Measurements from ENCODE around the gene NCOA6.
A peak's percentile ranks its signal among the peaks of the same experiment; 100 is the strongest.
"Not testable (repeated sequence)": the region's sequence is repeated elsewhere in the genome, so short reads cannot be mapped to it uniquely, and the experiment has no call there.

NCOA6 gene

GRCh38 chr20:34713944-34714515 lies 111.4 kb downstream of the NCOA6 start:
- not testable (repeated sequence) for H3K27ac Mint-ChIP-seq; H3K4me1 Mint-ChIP-seq (ENCODE audit: low read depth); H3K27me3 Mint-ChIP-seq (ENCODE audit: low read depth); H3K9me3 Mint-ChIP-seq; H3K4me3 Mint-ChIP-seq; DNase-seq (ENCODE audit: low spot score)
- H3K36me3 Mint-ChIP-seq (ENCODE audit: low read depth) = peaks cover 21% of the 10 kb centered on the region

GRCh38 chr20:34713194-34713943 lies 112.1 kb downstream of the NCOA6 start:
- H3K4me3 Mint-ChIP-seq = no peak overlapping the region
- H3K9me3 Mint-ChIP-seq = no peaks in the 10 kb centered on the region
- peaks cover 21% of the 10 kb centered on the region for H3K36me3 Mint-ChIP-seq (ENCODE audit: low read depth)
- peaks cover 7% of the 10 kb centered on the region for H3K27me3 Mint-ChIP-seq (ENCODE audit: low read depth)
- no peak for DNase-seq (ENCODE audit: low spot score)
- H3K4me1 Mint-ChIP-seq (ENCODE audit: low read depth) = peaks cover 13% of the 10 kb centered on the region
- H3K27ac Mint-ChIP-seq = no peak overlapping the region

- Mint-ChIP-seq H3K4me3 (no peak overlapping the region), H3K4me1 (ENCODE audit: low read depth) (peaks cover 15% of the 10 kb centered on the region), H3K27me3 (ENCODE audit: low read depth) (peaks cover 7% of the 10 kb centered on the region), H3K27ac (no peak overlapping the region), H3K36me3 (ENCODE audit: low read depth) (peaks cover 18% of the 10 kb centered on the region), H3K9me3 (no peaks in the 10 kb centered on the region)
- no peak for DNase-seq (ENCODE audit: low spot score)
Observed at GRCh38 chr20:34712525-34713192, 112.8 kb downstream of the NCOA6 start.

GRCh38 chr20:34711813-34712430 lies 113.5 kb downstream of the NCOA6 start:
- Mint-ChIP-seq H3K27ac (no peak overlapping the region), H3K4me1 (ENCODE audit: low read depth) (peaks cover 15% of the 10 kb centered on the region), H3K36me3 (ENCODE audit: low read depth) (peaks cover 15% of the 10 kb centered on the region), H3K4me3 (no peak overlapping the region), H3K27me3 (ENCODE audit: low read depth) (peaks cover 7% of the 10 kb centered on the region), H3K9me3 (no peaks in the 10 kb centered on the region)
- DNase-seq (ENCODE audit: low spot score) = no peak

- Mint-ChIP-seq H3K9me3 (no peaks in the 10 kb centered on the region), H3K27ac (peak overlapping the region; percentile 75), H3K4me1 (ENCODE audit: low read depth) (peaks cover 21% of the 10 kb centered on the region), H3K4me3 (peak overlapping the region; percentile 85), H3K27me3 (ENCODE audit: low read depth) (peaks cover 7% of the 10 kb centered on the region), H3K36me3 (ENCODE audit: low read depth) (peaks cover 15% of the 10 kb centered on the region)
- DNase-seq (ENCODE audit: low spot score) = no peak
Observed at GRCh38 chr20:34710861-34711574, 114.4 kb downstream of the NCOA6 start.

- Mint-ChIP-seq H3K27me3 (ENCODE audit: low read depth) (peaks cover 7% of the 10 kb centered on the region), H3K36me3 (ENCODE audit: low read depth) (peaks cover 15% of the 10 kb centered on the region), H3K4me3 (peak overlapping the region; percentile 85), H3K4me1 (ENCODE audit: low read depth) (peaks cover 24% of the 10 kb centered on the region), H3K27ac (peak overlapping the region; percentile 75), H3K9me3 (no peaks in the 10 kb centered on the region)
- DNase-seq (ENCODE audit: low spot score) = no peak
Observed at GRCh38 chr20:34710568-34710839, 114.9 kb downstream of the NCOA6 start.

- peak; percentile 62 for DNase-seq (ENCODE audit: low spot score)
- Mint-ChIP-seq H3K4me1 (ENCODE audit: low read depth) (peaks cover 26% of the 10 kb centered on the region), H3K27me3 (ENCODE audit: low read depth) (peaks cover 7% of the 10 kb centered on the region), H3K27ac (peak overlapping the region; percentile 90), H3K9me3 (no peaks in the 10 kb centered on the region), H3K36me3 (ENCODE audit: low read depth) (peaks cover 11% of the 10 kb centered on the region), H3K4me3 (peak overlapping the region; percentile 85)
Observed at GRCh38 chr20:34709831-34710567, 115.5 kb downstream of the NCOA6 start.

- peak; percentile 86 for DNase-seq (ENCODE audit: low spot score)
- no peaks in the 10 kb centered on the region for H3K9me3 Mint-ChIP-seq
- peaks cover 7% of the 10 kb centered on the region for H3K27me3 Mint-ChIP-seq (ENCODE audit: low read depth)
- H3K36me3 Mint-ChIP-seq (ENCODE audit: low read depth) = peaks cover 6% of the 10 kb centered on the region
- H3K27ac Mint-ChIP-seq = peak overlapping the region; percentile 90
- H3K4me1 Mint-ChIP-seq (ENCODE audit: low read depth) = peaks cover 31% of the 10 kb centered on the region
- H3K4me3 Mint-ChIP-seq = peak overlapping the region; percentile 85
Observed at GRCh38 chr20:34709044-34709830, 116.2 kb downstream of the NCOA6 start.

GRCh38 chr20:34708621-34709043 lies 116.8 kb downstream of the NCOA6 start:
- H3K4me1 Mint-ChIP-seq (ENCODE audit: low read depth) = peaks cover 30% of the 10 kb centered on the region
- H3K27ac Mint-ChIP-seq = peak overlapping the region; percentile 76
- DNase-seq (ENCODE audit: low spot score) = peak; percentile 56
- peak overlapping the region; percentile 85 for H3K4me3 Mint-ChIP-seq
- peaks cover 7% of the 10 kb centered on the region for H3K27me3 Mint-ChIP-seq (ENCODE audit: low read depth)
- peaks cover 4% of the 10 kb centered on the region for H3K36me3 Mint-ChIP-seq (ENCODE audit: low read depth)
- H3K9me3 Mint-ChIP-seq = no peaks in the 10 kb centered on the region

- no peak overlapping the region for H3K4me3 Mint-ChIP-seq
- H3K36me3 Mint-ChIP-seq (ENCODE audit: low read depth) = no peaks in the 10 kb centered on the region
- no peaks in the 10 kb centered on the region for H3K9me3 Mint-ChIP-seq
- H3K27me3 Mint-ChIP-seq (ENCODE audit: low read depth) = peaks cover 15% of the 10 kb centered on the region
- H3K4me1 Mint-ChIP-seq (ENCODE audit: low read depth) = peaks cover 34% of the 10 kb centered on the region
- no peak for DNase-seq (ENCODE audit: low spot score)
- no peak overlapping the region for H3K27ac Mint-ChIP-seq
Observed at GRCh38 chr20:34706912-34707784, 118.3 kb downstream of the NCOA6 start.

- DNase-seq (ENCODE audit: low spot score) = no peak
- H3K4me1 Mint-ChIP-seq (ENCODE audit: low read depth) = peaks cover 34% of the 10 kb centered on the region
- H3K4me3 Mint-ChIP-seq = no peak overlapping the region
Observed at GRCh38 chr20:34706302-34706875, 119.1 kb downstream of the NCOA6 start.

More at GRCh38 chr20:34706302-34706875, 119.1 kb downstream of the NCOA6 start:
- Mint-ChIP-seq H3K36me3 (ENCODE audit: low read depth) (no peaks in the 10 kb centered on the region), H3K27ac (no peak overlapping the region), H3K9me3 (no peaks in the 10 kb centered on the region), H3K27me3 (ENCODE audit: low read depth) (peaks cover 19% of the 10 kb centered on the region)

Data from T-helper 2 cell treated with Interferon-gamma antibody and Interleukin-4, amounts not matched to agents 5 μg/mL and 100 μg/mL, for 36 hours (primary cell).